Fibroblast of lung (primary cell): ENCODE data around the gene ME1. TPM values are rescaled to one million over a fixed set of nuclear protein-coding genes. Genes with fewer than 3 reads are reported as not detected.

Experiments
- DNase-seq, 2 donors: peaks; one replicate each; pipeline versions ENCODE4 v3.0.0 to v3.0.0-alpha.2; 2010; ENCODE audit warnings: low read depth in 2 of 2
- H2AFZ ChIP-seq: 2 replicates; pipeline ENCODE4 v1.5.1; 2012; ENCODE audit warnings: low read length, control low read depth, inconsistent platforms
- H3K27ac ChIP-seq: 2 replicates; pipeline ENCODE4 v1.5.1; 2011; ENCODE audit warnings: low read length, control low read depth; ENCODE audit not compliant: insufficient read depth
- H3K27me3 ChIP-seq: 2 replicates; pipeline ENCODE4 v1.5.1; 2011; ENCODE audit warnings: mild to moderate bottlenecking, low read length; ENCODE audit not compliant: control insufficient read depth, insufficient read depth
- H3K36me3 ChIP-seq: 2 replicates; pipeline ENCODE4 v1.5.1; 2011; ENCODE audit warnings: low read length; ENCODE audit not compliant: control insufficient read depth, insufficient read depth
- H3K4me1 ChIP-seq: 2 replicates; pipeline ENCODE4 v1.5.1; 2011; ENCODE audit warnings: low read length; ENCODE audit not compliant: control insufficient read depth, insufficient read depth; ENCODE audit errors: extremely low read depth
- H3K4me2 ChIP-seq: 2 replicates; pipeline ENCODE4 v1.5.1; 2011; ENCODE audit warnings: low read length, control low read depth; ENCODE audit not compliant: insufficient read depth; ENCODE audit errors: extremely low read depth
- H3K4me3 ChIP-seq, 4 experiments: fragments of 200-600 bp in 1 of 4; sonication (generic) in 1 of 4; replicated peaks in 1 of 4; 2 replicates each; pipeline ENCODE4 v1.5.1; 2011 to 2016; ENCODE audit warnings: low read length in 4 of 4, low read depth in 3 of 4, mild to moderate bottlenecking in 3 of 4, control low read depth in 2 of 4, inconsistent platforms in 1 of 4, mixed read lengths in 1 of 4; ENCODE audit not compliant: insufficient read depth in 1 of 4; ENCODE audit errors: control extremely low read depth in 1 of 4
- H3K79me2 ChIP-seq: 2 replicates; pipeline ENCODE4 v1.5.1; 2012; ENCODE audit warnings: mild to moderate bottlenecking, low read length, inconsistent platforms; ENCODE audit not compliant: control insufficient read depth, insufficient read depth
- H3K9ac ChIP-seq: 2 replicates; pipeline ENCODE4 v1.5.1; 2011; ENCODE audit warnings: mild to moderate bottlenecking, low read length, control low read depth; ENCODE audit not compliant: insufficient read depth
- H3K9me3 ChIP-seq: 2 replicates; pipeline ENCODE4 v1.5.1; 2012; ENCODE audit warnings: low read depth, low read length; ENCODE audit not compliant: control insufficient read depth, insufficient read depth
- H4K20me1 ChIP-seq: 2 replicates; pipeline ENCODE4 v1.5.1; 2011; ENCODE audit warnings: low read length; ENCODE audit not compliant: control insufficient read depth, insufficient read depth; ENCODE audit errors: extremely low read depth
- CTCF ChIP-seq, 2 donors: IDR thresholded peaks in 1 of 2; conservative IDR thresholded peaks in 1 of 2; 1 replicate in 1 of 2; 2 replicates in 1 of 2; pipeline ENCODE4 v1.5.1; 2011 to 2012; ENCODE audit warnings: low read length in 2 of 2, control low read depth in 1 of 2, inconsistent platforms in 1 of 2, low read depth in 1 of 2, mild to moderate bottlenecking in 1 of 2
- EZH2 ChIP-seq: IDR thresholded peaks from 2 replicates; pipeline ENCODE4 v1.5.1; 2012; ENCODE audit warnings: low read length, control low read depth, mild to moderate bottlenecking; ENCODE audit errors: missing control alignments
- polyA plus RNA-seq, 2 donors: library from polyadenylated mRNA; depleted of rRNA in 1 of 2; stranded (reverse) in 1 of 2; unstranded in 1 of 2; fragments of >200 nt; gene quantifications; 2 replicates each; pipeline ENCODE4 v1.2.1, GENCODE V29; 2011 to 2012; ENCODE audit warnings: missing spikeins in 1 of 2
- total RNA-seq: library from RNA; depleted of rRNA; stranded (reverse); fragments of >200 nt; gene quantifications from 2 replicates; pipeline ENCODE4 v1.2.1, GENCODE V29; 2014

The ME1 gene
- total and polyA plus RNA-seq, 2 donors (not counting 1 experiment from before 2014, with no cell fraction given), result 35.8 to 44.3 TPM

- TF ChIP-seq CTCF (conservative IDR thresholded peaks at IDR 0.05 in 1 of 2, IDR thresholded peaks at IDR 0.05 in 1 of 2; ENCODE audit: low read depth in 1 of 2, low read length in 2 of 2) (no peak), EZH2 (no peak)
- Histone ChIP-seq H3K4me3 (no peak overlapping the region), H3K9ac (no peak overlapping the region), H2AFZ (no peak overlapping the region), H3K9me3 (no peaks in the 10 kb centered on the region), H3K79me2 (no peaks in the 10 kb centered on the region), H3K27ac (no peak overlapping the region), H3K36me3 (no peaks in the 10 kb centered on the region), H3K4me1 (peaks cover 2% of the 10 kb centered on the region), H3K4me2 (no peak overlapping the region), H3K27me3 (no peaks in the 10 kb centered on the region), H4K20me1 (no peaks in the 10 kb centered on the region)
- no peak for DNase-seq
Observed at GRCh38 chr6:83310046-83310445, 120.8 kb downstream of the ME1 start.

GRCh38 chr6:83309344-83309743, 121.5 kb downstream of the ME1 start:
- peak in 1 of 2 donors; percentile 10 for DNase-seq
- no peak overlapping the region for H3K9ac ChIP-seq

GRCh38 chr6:83308833-83309232, 122.0 kb downstream of the ME1 start:
- H2AFZ ChIP-seq, result no peak overlapping the region
- H3K79me2 ChIP-seq, result no peaks in the 10 kb centered on the region
- H3K4me1 ChIP-seq, result peaks cover 2% of the 10 kb centered on the region
- H3K9me3 ChIP-seq, result no peaks in the 10 kb centered on the region
- H3K4me2 ChIP-seq, result no peak overlapping the region
- H3K27me3 ChIP-seq, result no peaks in the 10 kb centered on the region
- no peak overlapping the region for H3K4me3 ChIP-seq
- no peak for TF ChIP-seq EZH2
- TF ChIP-seq CTCF (conservative IDR thresholded peaks at IDR 0.05 in 1 of 2, IDR thresholded peaks at IDR 0.05 in 1 of 2; ENCODE audit: low read depth in 1 of 2, low read length in 2 of 2), result no peak
- no peaks in the 10 kb centered on the region for H3K36me3 ChIP-seq
- no peaks in the 10 kb centered on the region for H4K20me1 ChIP-seq
- DNase-seq, result no peak
- H3K27ac ChIP-seq, result no peak overlapping the region
- no peak overlapping the region for H3K9ac ChIP-seq

More at GRCh38 chr6:83309344-83309743, 121.5 kb downstream of the ME1 start:
- H3K9me3 ChIP-seq, result no peaks in the 10 kb centered on the region
- H3K79me2 ChIP-seq, result no peaks in the 10 kb centered on the region
- no peaks in the 10 kb centered on the region for H3K27me3 ChIP-seq
- no peak overlapping the region for H3K27ac ChIP-seq
- no peaks in the 10 kb centered on the region for H3K36me3 ChIP-seq
- TF ChIP-seq CTCF (conservative IDR thresholded peaks at IDR 0.05 in 1 of 2, IDR thresholded peaks at IDR 0.05 in 1 of 2; ENCODE audit: low read depth in 1 of 2, low read length in 2 of 2), result no peak
- no peak for TF ChIP-seq EZH2
- no peak overlapping the region for H3K4me3 ChIP-seq
- H3K4me2 ChIP-seq, result no peak overlapping the region
- peaks cover 2% of the 10 kb centered on the region for H3K4me1 ChIP-seq
- no peaks in the 10 kb centered on the region for H4K20me1 ChIP-seq
- no peak overlapping the region for H2AFZ ChIP-seq
